ENCODE results near the gene HEPN1.
A peak's percentile ranks its signal among the peaks of the same experiment; 100 is the strongest.

HEPN1 gene

DNA sequence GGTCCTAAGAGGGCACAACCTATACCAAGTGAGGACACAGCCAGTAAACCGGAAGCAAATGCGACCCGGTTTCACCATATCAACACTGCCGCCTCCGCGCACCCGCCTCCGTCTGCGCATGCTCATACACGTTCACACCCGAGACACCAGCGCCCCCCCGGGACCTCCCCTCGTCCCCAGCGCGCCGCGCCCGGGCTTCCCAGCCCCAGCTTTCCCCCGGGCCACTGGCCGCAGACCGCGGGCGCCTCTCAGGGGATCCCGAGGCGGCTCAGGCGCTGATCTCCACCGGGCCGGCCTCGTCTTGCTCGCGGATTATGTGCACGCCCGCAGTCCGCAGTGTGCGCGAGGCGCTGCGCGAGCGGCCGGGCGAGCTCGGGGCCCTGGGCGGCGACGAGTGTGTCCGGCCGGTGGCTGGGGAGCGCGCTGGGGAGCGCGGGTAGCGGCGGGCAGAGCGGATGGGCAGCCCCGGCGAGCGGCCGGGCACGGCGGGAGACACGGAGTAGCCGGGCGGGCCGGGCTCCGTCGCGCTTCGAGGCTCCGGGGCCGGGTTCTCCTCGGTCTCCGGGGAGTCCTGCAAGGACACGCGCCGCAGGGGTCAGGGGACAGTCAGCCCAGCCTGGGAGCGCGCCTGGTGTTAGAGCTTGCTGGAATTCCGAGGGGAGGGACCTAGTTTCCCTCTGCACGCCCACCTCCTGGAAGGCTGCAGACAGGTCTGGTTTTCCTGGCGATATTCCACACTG, 2.0 kb downstream of the HEPN1 start:
- H3K27ac ChIP-seq = peak overlapping the region; percentile 62
- no peaks in the 10 kb centered on the region for H3K9me3 ChIP-seq
- TF ChIP-seq, protein P1, sequence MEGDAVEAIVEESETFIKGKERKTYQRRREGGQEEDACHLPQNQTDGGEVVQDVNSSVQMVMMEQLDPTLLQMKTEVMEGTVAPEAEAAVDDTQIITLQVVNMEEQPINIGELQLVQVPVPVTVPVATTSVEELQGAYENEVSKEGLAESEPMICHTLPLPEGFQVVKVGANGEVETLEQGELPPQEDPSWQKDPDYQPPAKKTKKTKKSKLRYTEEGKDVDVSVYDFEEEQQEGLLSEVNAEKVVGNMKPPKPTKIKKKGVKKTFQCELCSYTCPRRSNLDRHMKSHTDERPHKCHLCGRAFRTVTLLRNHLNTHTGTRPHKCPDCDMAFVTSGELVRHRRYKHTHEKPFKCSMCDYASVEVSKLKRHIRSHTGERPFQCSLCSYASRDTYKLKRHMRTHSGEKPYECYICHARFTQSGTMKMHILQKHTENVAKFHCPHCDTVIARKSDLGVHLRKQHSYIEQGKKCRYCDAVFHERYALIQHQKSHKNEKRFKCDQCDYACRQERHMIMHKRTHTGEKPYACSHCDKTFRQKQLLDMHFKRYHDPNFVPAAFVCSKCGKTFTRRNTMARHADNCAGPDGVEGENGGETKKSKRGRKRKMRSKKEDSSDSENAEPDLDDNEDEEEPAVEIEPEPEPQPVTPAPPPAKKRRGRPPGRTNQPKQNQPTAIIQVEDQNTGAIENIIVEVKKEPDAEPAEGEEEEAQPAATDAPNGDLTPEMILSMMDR (IDR thresholded peaks at IDR 0.05) = no peak
- H3K36me3 ChIP-seq = no peaks in the 10 kb centered on the region
- peaks cover 7 to 40% of the 10 kb centered on the region in 2 experiments for H3K4me1 ChIP-seq (ENCODE audit: control insufficient read depth in 1 of 2, insufficient read depth in 1 of 2, low read depth in 1 of 2, low read length in 1 of 2)
- peak overlapping the region; percentile 60 to 70 for H3K4me3 ChIP-seq (ENCODE audit: low read depth in 1 of 2, low read length in 1 of 2)
- peaks cover 27% of the 10 kb centered on the region for H3K27me3 ChIP-seq

DNA sequence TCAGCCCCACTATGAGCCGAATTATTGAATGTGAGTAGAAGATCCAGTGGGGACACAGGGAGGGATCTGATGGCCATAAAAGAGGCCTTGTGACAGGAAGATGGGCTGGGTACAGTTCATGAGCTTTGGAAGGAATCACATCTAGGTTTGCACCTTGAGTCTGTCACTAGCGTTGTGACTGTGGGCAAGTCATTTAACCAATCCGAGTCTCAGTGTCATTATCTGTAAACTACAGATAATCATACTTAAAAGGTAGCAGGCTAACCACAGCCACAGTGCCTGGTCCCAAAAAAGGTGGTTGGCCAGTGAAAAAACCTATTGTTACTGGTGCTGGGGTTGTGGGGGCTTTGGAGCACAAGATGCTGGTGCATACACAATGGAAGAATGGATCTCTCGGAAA, 3.8 kb downstream of the HEPN1 start:
- Histone ChIP-seq H3K9me3 (no peaks in the 10 kb centered on the region), H3K36me3 (no peaks in the 10 kb centered on the region), H3K27ac (no peak overlapping the region), H3K27me3 (peaks cover 27% of the 10 kb centered on the region), H3K4me1 (ENCODE audit: control insufficient read depth in 1 of 2, insufficient read depth in 1 of 2, low read depth in 1 of 2, low read length in 1 of 2) (peaks cover 7 to 32% of the 10 kb centered on the region in 2 experiments), H3K4me3 (ENCODE audit: low read depth in 1 of 2, low read length in 1 of 2) (no peak overlapping the region)
- TF ChIP-seq, protein P1 (IDR thresholded peaks at IDR 0.05) = no peak

DNA sequence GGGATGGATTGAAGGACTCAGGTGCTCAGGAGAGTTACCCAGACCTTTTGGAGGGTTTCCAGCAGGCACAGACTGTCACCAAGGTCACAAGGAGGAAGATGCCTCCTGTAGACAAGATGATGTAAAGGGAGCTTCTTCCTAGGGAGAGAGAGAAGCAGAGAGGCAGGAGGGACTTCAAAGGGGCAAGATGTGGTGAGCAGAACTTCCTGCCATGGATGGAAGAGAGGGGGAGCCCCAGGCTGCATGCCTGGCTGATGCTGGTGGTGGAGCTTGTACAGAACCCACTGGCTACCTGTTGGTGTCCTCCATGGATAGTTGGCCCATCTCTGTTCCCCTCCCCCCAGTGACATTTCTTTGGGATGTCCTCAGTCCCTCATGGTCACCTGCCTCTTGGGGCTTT, 4.2 kb downstream of the HEPN1 start:
- Histone ChIP-seq H3K4me3 (ENCODE audit: low read depth in 1 of 2, low read length in 1 of 2) (no peak overlapping the region), H3K9me3 (no peaks in the 10 kb centered on the region)

DNA sequence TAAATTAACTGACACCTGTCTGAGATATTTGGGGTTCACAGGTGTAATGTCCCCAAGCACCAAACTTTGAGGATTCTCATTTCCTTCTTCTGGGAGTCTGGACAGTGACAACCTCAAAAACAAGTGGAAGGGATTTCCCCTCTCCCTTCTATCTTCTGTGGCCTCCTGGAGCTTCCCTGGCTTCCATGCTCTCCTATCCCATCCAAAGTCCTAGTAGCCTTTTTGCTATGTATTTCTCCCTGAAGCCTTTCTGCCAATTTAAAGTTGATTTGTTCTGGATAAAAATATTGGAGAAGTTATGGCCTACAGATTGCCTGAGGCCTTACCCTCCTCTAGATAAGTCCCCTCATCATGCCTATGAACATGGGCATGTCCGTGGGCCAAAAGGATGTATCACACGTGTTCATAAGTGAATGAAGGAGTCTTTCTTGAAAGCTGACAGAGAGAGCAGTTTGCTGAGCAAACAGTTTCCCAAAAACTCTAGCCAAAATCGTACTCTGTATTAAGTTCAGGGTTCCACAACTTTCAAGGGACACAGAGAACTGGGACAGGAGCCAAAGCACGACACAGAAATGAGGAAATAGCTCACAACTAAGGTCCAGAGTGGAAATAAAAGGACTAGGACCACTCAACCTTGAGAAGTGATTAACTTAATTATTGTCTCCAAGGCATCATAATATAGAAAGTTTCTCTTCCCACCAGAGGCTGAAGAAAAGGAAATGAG, 10.1 kb downstream of the HEPN1 start:
- H3K4me1 ChIP-seq (ENCODE audit: control insufficient read depth in 1 of 2, insufficient read depth in 1 of 2, low read depth in 1 of 2, low read length in 1 of 2) = no peaks in the 10 kb centered on the region
- no peaks in the 10 kb centered on the region for H3K9me3 ChIP-seq
- no peak overlapping the region for H3K4me3 ChIP-seq (ENCODE audit: low read depth in 1 of 2, low read length in 1 of 2)
- no peak overlapping the region for H3K27ac ChIP-seq
- TF ChIP-seq, protein P1 (IDR thresholded peaks at IDR 0.05) = no peak
- H3K27me3 ChIP-seq = peaks cover 3% of the 10 kb centered on the region
- H3K36me3 ChIP-seq = no peaks in the 10 kb centered on the region

More for the DNA sequence above, 4.2 kb downstream of the HEPN1 start:
- H3K27me3 ChIP-seq = peaks cover 27% of the 10 kb centered on the region
- TF ChIP-seq, protein P1 (IDR thresholded peaks at IDR 0.05) = no peak
- H3K4me1 ChIP-seq (ENCODE audit: control insufficient read depth in 1 of 2, insufficient read depth in 1 of 2, low read depth in 1 of 2, low read length in 1 of 2) = peaks cover 5 to 28% of the 10 kb centered on the region in 2 experiments
- H3K27ac ChIP-seq = no peak overlapping the region
- no peaks in the 10 kb centered on the region for H3K36me3 ChIP-seq

DNA sequence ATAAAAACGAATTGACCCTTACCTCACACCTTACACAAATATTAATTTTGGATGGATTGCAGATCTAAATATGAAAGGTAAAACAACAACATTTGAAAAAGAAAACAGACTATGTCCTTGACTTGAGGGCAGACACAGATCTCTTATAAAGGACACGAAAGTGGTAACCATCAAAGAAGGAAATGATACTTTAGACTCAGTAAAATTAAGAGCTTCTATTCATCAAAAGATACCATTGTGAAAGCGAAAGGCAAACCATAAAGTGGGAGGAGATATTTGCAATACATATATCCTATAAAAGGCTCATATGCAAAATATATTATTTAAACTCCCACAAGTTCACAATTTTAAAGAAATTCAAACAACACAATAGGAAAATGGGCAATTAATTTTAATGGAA, 11.7 kb downstream of the HEPN1 start:
- Histone ChIP-seq H3K4me3 (ENCODE audit: low read depth in 1 of 2, low read length in 1 of 2) (no peak overlapping the region), H3K4me1 (ENCODE audit: control insufficient read depth in 1 of 2, insufficient read depth in 1 of 2, low read depth in 1 of 2, low read length in 1 of 2) (no peaks in the 10 kb centered on the region), H3K9me3 (no peaks in the 10 kb centered on the region), H3K27ac (no peak overlapping the region), H3K36me3 (no peaks in the 10 kb centered on the region), H3K27me3 (peaks cover 20% of the 10 kb centered on the region)
- TF ChIP-seq, protein P1 (IDR thresholded peaks at IDR 0.05) = no peak
